Nephron (organoid): Measurements from ENCODE around the gene SEMG2.

Experiments
- H3K27ac Mint-ChIP-seq, 3 experiments: 2 replicates each; pipeline ENCODE4 v1.8.0; 2020; ENCODE audit warnings: mixed read lengths in 3 of 3, mild to moderate bottlenecking in 2 of 3, moderate library complexity in 1 of 3
- H3K27me3 Mint-ChIP-seq: 2 replicates; pipeline ENCODE4 v1.8.0; 2021; ENCODE audit warnings: low read depth, mild to moderate bottlenecking, moderate library complexity, mixed read lengths
- H3K36me3 Mint-ChIP-seq: 2 replicates; pipeline ENCODE4 v1.8.0; 2020; ENCODE audit warnings: low read depth, mixed read lengths
- H3K4me1 Mint-ChIP-seq: 2 replicates; pipeline ENCODE4 v1.8.0; 2020; ENCODE audit warnings: mixed read lengths
- H3K4me3 Mint-ChIP-seq, 3 experiments: 2 replicates each; pipeline ENCODE4 v1.8.0; 2020; ENCODE audit warnings: mild to moderate bottlenecking in 3 of 3, mixed read lengths in 3 of 3, moderate library complexity in 2 of 3
- H3K9me3 Mint-ChIP-seq: 2 replicates; pipeline ENCODE4 v1.8.0; 2020; ENCODE audit warnings: mixed read lengths
- CTCF ChIP-seq, 3 experiments: fragments of 200-600 bp; sonication (generic); IDR thresholded peaks; one replicate each; pipeline ENCODE4 v1.5.0; 2021; ENCODE audit warnings: antibody characterized with exemption in 3 of 3; ENCODE audit not compliant: unreplicated experiment in 3 of 3

The SEMG2 gene

GRCh38 chr20:45238139-45238538 lies 17.0 kb downstream of the SEMG2 start:
- no peak for TF ChIP-seq CTCF (IDR thresholded peaks at IDR 0.05; ENCODE audit: unreplicated experiment in 3 of 3)
- Mint-ChIP-seq H3K27me3 (peaks cover 17% of the 10 kb centered on the region), H3K9me3 (peaks cover 14% of the 10 kb centered on the region), H3K4me1 (no peaks in the 10 kb centered on the region), H3K36me3 (no peaks in the 10 kb centered on the region), H3K4me3 (no peak overlapping the region), H3K27ac (no peak overlapping the region)

DNA sequence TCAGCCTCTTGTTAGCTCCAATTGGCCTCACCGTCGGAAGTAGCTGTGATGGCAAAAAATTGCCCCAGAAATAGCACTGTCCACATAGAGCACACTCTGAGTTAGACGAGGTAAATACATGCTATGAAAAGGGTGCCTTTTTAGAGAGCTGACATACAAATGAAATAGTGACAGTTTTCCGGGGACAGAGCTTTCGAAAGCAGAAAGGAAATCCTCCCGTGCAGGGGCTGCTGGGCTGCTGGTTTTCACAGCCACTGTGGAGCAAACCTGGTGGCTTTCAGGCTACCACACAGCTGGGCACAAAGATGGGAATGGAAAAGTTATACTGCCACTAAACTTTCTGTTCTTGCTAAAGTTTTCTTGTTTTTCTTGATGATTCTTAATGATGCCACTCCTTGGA lies 24.9 kb downstream of the SEMG2 start:
- H3K4me3 Mint-ChIP-seq, result no peak overlapping the region
- H3K27me3 Mint-ChIP-seq, result peaks cover 19% of the 10 kb centered on the region
- TF ChIP-seq CTCF (IDR thresholded peaks at IDR 0.05; ENCODE audit: unreplicated experiment in 3 of 3), result no peak
- no peaks in the 10 kb centered on the region for H3K9me3 Mint-ChIP-seq
- no peaks in the 10 kb centered on the region for H3K36me3 Mint-ChIP-seq
- peaks cover 13% of the 10 kb centered on the region for H3K4me1 Mint-ChIP-seq
- H3K27ac Mint-ChIP-seq, result no peak overlapping the region

- no peak overlapping the region for H3K4me3 Mint-ChIP-seq
- H3K9me3 Mint-ChIP-seq, result no peaks in the 10 kb centered on the region
- H3K36me3 Mint-ChIP-seq, result no peaks in the 10 kb centered on the region
- H3K27ac Mint-ChIP-seq, result no peak overlapping the region
- TF ChIP-seq CTCF (IDR thresholded peaks at IDR 0.05; ENCODE audit: unreplicated experiment in 3 of 3), result no peak
- H3K27me3 Mint-ChIP-seq, result peaks cover 13% of the 10 kb centered on the region
- H3K4me1 Mint-ChIP-seq, result peaks cover 13% of the 10 kb centered on the region
Observed at GRCh38 chr20:45247865-45248264, 26.7 kb downstream of the SEMG2 start.

DNA sequence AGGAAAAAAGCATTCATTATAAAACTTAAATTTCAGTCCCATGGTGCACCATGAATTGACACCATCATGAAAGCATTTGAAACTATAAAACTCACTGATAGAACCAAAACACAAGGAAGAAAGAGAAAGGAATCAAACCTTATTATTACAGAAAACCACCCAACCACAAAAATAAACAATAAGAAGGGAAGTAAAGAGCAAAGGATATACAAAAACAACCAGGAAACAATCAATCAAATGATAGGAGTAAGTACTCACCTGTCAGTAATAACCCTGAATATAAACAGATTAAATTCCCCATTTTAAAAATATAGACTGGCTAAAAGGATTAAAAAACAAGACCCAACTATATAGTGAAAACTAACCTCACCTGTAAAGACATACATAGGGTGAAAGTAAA lies 27.4 kb downstream of the SEMG2 start:
- Mint-ChIP-seq H3K9me3 (no peaks in the 10 kb centered on the region), H3K4me3 (no peak overlapping the region), H3K27me3 (peaks cover 12% of the 10 kb centered on the region), H3K27ac (no peak overlapping the region), H3K4me1 (peaks cover 13% of the 10 kb centered on the region), H3K36me3 (no peaks in the 10 kb centered on the region)
- no peak for TF ChIP-seq CTCF (IDR thresholded peaks at IDR 0.05; ENCODE audit: unreplicated experiment in 3 of 3)

DNA sequence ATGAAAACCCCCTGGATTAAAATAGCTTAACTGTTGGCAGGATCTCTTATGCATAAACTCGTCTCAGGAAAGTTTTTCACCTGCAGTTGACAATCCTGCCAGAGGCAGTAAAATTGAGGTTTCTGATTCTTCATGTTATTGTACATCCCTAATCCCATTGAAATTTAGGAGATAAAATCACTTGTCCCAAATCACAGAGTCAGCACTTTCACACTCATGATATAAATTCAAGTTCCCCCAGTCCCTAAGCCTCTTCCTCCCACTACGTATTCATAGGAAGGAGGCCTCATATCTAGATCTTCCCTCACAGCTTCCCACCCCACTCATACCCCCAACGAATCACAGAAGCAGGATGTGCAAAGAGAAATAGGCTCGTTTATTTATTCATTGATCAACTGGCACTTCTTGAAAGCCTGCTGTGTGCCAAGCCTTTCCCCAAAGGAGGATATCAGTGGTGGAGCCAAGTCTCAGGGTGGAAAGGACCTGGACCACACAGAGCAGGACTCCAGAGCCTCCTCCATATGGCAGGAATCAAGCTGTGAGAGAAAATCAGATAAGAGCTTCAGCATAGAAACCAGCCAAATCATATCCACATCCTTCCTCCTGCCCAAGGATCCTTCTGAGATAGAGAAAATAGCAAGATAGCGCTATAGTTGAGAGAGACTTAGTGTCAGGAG lies 30.8 kb downstream of the SEMG2 start:
- no peaks in the 10 kb centered on the region for H3K36me3 Mint-ChIP-seq
- H3K4me1 Mint-ChIP-seq, result peaks cover 13% of the 10 kb centered on the region
- H3K27ac Mint-ChIP-seq, result no peak overlapping the region
- H3K27me3 Mint-ChIP-seq, result no peaks in the 10 kb centered on the region
- TF ChIP-seq CTCF (IDR thresholded peaks at IDR 0.05; ENCODE audit: unreplicated experiment in 3 of 3), result no peak
- no peak overlapping the region for H3K4me3 Mint-ChIP-seq
- H3K9me3 Mint-ChIP-seq, result no peaks in the 10 kb centered on the region

DNA sequence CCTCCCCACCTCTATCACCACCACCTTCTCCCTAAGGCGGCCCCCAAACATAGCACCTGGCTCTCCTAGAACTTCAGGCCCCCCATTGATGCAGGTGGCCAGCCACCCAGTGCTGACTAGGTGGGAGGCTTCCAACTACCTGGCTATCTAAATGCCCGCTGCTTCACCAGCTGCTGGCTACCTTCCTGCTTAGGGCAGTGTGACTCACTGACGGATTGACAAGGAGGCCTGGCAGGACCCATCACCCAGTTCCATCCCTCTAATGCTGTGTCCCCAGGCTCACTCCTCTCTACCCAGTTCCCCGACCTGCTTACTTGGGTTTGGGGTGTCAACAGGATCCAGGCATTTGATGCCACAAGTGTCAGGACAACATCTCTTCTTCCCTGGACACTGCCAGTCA lies 32.1 kb downstream of the SEMG2 start:
- H3K27me3 Mint-ChIP-seq, result no peaks in the 10 kb centered on the region
- H3K4me1 Mint-ChIP-seq, result peaks cover 4% of the 10 kb centered on the region
- no peak overlapping the region for H3K4me3 Mint-ChIP-seq
- no peaks in the 10 kb centered on the region for H3K9me3 Mint-ChIP-seq
- no peaks in the 10 kb centered on the region for H3K36me3 Mint-ChIP-seq
- no peak for TF ChIP-seq CTCF (IDR thresholded peaks at IDR 0.05; ENCODE audit: unreplicated experiment in 3 of 3)
- H3K27ac Mint-ChIP-seq, result no peak overlapping the region
